Osteocyte (in vitro differentiated cells): ENCODE data around the gene ICA1. TPM values are rescaled to one million over a fixed set of nuclear protein-coding genes. Genes with fewer than 3 reads are reported as not detected.
"Not testable (repeated sequence)": the region's sequence is repeated elsewhere in the genome, so short reads cannot be mapped to it uniquely, and the experiment has no call there.

Experiments
- DNase-seq: peaks from one replicate; pipeline ENCODE4 v3.0.0; 2021; ENCODE audit warnings: mixed read lengths; ENCODE audit not compliant: unreplicated experiment; ENCODE audit errors: extremely low spot score
- H3K27ac Mint-ChIP-seq: one replicate; pipeline ENCODE4 v1.8.0; 2021; ENCODE audit warnings: mild to moderate bottlenecking, mixed read lengths; ENCODE audit not compliant: unreplicated experiment
- H3K27me3 Mint-ChIP-seq: one replicate; pipeline ENCODE4 v1.8.0; 2021; ENCODE audit warnings: mixed read lengths; ENCODE audit not compliant: unreplicated experiment
- H3K36me3 Mint-ChIP-seq: one replicate; pipeline ENCODE4 v1.8.0; 2021; ENCODE audit warnings: mixed read lengths; ENCODE audit not compliant: unreplicated experiment
- H3K4me1 Mint-ChIP-seq: one replicate; pipeline ENCODE4 v1.8.0; 2021; ENCODE audit warnings: mixed read lengths; ENCODE audit not compliant: unreplicated experiment
- H3K4me3 Mint-ChIP-seq: one replicate; pipeline ENCODE4 v1.8.0; 2021; ENCODE audit warnings: mild to moderate bottlenecking, moderate library complexity, mixed read lengths; ENCODE audit not compliant: unreplicated experiment
- H3K9me3 Mint-ChIP-seq: one replicate; pipeline ENCODE4 v1.8.0; 2021; ENCODE audit warnings: mixed read lengths; ENCODE audit not compliant: unreplicated experiment
- CTCF ChIP-seq: fragments of 200-600 bp; sonication (generic); IDR thresholded peaks from 2 replicates; pipeline ENCODE4 v1.5.0; 2021; ENCODE audit warnings: antibody characterized with exemption, mild to moderate bottlenecking, moderate library complexity
- total RNA-seq: library from RNA; stranded (reverse); gene quantifications from 2 replicates; pipeline ENCODE4 v1.2.1, GENCODE V29; 2021

The ICA1 gene
- total RNA-seq, 1 donor from 2014 or later = 2.2 TPM

- no peak overlapping the region for H3K27ac Mint-ChIP-seq
- no peak for DNase-seq
- peaks cover 18% of the 10 kb centered on the region for H3K27me3 Mint-ChIP-seq
- H3K36me3 Mint-ChIP-seq = no peaks in the 10 kb centered on the region
- no peaks in the 10 kb centered on the region for H3K9me3 Mint-ChIP-seq
- H3K4me1 Mint-ChIP-seq = no peaks in the 10 kb centered on the region
- H3K4me3 Mint-ChIP-seq = no peak overlapping the region
- TF ChIP-seq CTCF = no peak
Measured at GRCh38 chr7:8250547-8250946, 11.4 kb downstream of the ICA1 start.

DNA sequence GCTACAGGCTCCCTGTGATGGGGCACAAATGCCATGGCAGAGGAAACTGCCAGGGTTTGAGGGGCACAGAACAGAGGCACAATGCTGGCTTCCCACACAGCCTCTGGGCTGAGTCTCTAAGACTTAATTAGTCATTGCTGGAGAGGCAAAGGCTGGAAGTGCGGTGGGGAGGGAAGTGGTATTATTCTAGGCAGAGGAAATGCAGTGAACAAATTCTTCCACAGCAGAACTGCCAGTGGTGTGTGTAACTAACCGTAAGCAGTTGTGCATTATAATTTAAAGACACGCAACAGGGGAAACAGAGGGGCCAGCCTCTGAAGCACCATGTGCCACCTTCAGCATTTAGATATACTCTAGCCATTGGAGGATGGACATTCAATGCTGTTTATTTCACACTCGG, 12.8 kb downstream of the ICA1 start:
- TF ChIP-seq CTCF = no peak
- Mint-ChIP-seq H3K4me1 (no peaks in the 10 kb centered on the region), H3K4me3 (no peak overlapping the region), H3K27ac (no peak overlapping the region), H3K9me3 (no peaks in the 10 kb centered on the region), H3K27me3 (peaks cover 13% of the 10 kb centered on the region), H3K36me3 (no peaks in the 10 kb centered on the region)
- DNase-seq = no peak

- H3K4me1 Mint-ChIP-seq = no peaks in the 10 kb centered on the region
- peaks cover 5% of the 10 kb centered on the region for H3K9me3 Mint-ChIP-seq
- no peak for DNase-seq
- no peak overlapping the region for H3K4me3 Mint-ChIP-seq
- H3K27me3 Mint-ChIP-seq = peaks cover 7% of the 10 kb centered on the region
- no peak overlapping the region for H3K27ac Mint-ChIP-seq
- TF ChIP-seq CTCF = no peak
- no peaks in the 10 kb centered on the region for H3K36me3 Mint-ChIP-seq
Measured at GRCh38 chr7:8246020-8246419, 15.9 kb downstream of the ICA1 start.

DNA sequence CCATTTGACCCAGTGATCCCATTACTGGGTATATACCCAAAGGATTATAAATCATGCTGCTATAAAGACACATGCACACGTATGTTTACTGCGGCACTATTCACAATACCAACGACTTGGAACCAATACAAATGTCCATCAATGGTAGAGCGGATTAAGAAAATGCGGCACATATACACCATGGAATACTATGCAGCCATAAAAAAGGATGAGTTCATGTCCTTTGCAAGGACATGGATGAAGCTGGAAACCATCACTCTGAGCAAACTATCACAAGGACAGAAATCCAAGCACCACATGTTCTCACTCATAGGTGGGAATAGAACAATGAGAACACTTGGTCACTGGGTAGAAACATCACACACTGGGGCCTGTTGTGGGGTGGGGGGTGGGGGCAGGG, 16.9 kb downstream of the ICA1 start:
- not testable (repeated sequence) for H3K4me1 Mint-ChIP-seq, H3K4me3 Mint-ChIP-seq, H3K36me3 Mint-ChIP-seq, H3K27ac Mint-ChIP-seq, DNase-seq
- peaks cover 10% of the 10 kb centered on the region for H3K9me3 Mint-ChIP-seq
- peaks cover 12% of the 10 kb centered on the region for H3K27me3 Mint-ChIP-seq

GRCh38 chr7:8243059-8243458, 18.9 kb downstream of the ICA1 start:
- not testable (repeated sequence) for H3K4me1 Mint-ChIP-seq, DNase-seq, H3K4me3 Mint-ChIP-seq, H3K36me3 Mint-ChIP-seq, H3K27ac Mint-ChIP-seq
- H3K9me3 Mint-ChIP-seq = peaks cover 10% of the 10 kb centered on the region
- H3K27me3 Mint-ChIP-seq = peaks cover 16% of the 10 kb centered on the region

- peaks cover 23% of the 10 kb centered on the region for H3K27me3 Mint-ChIP-seq
- H3K9me3 Mint-ChIP-seq = peaks cover 10% of the 10 kb centered on the region
- H3K36me3 Mint-ChIP-seq, H3K4me1 Mint-ChIP-seq, H3K4me3 Mint-ChIP-seq, DNase-seq, H3K27ac Mint-ChIP-seq: not testable (repeated sequence)
Measured at GRCh38 chr7:8239702-8240362, 22.1 kb downstream of the ICA1 start.
